WERI-Rb-1 (cell line): ENCODE data around the gene MOV10.

Experiments
- DNase-seq: peaks from one replicate; pipeline ENCODE4 v3.0.0-alpha.2; 2020
- H3K27ac ChIP-seq: fragments of 250-450 bp; sonication (Bioruptor Pico); 2 replicates; pipeline ENCODE4 v1.5.1; 2020; ENCODE audit warnings: mild to moderate bottlenecking, moderate library complexity
- H3K27me3 ChIP-seq: fragments of 250-450 bp; sonication (Bioruptor Pico); 2 replicates; pipeline ENCODE4 v1.5.1; 2021; ENCODE audit warnings: mild to moderate bottlenecking, low read depth, moderate library complexity; ENCODE audit not compliant: insufficient read depth, severe bottlenecking
- H3K36me3 ChIP-seq: fragments of 250-450 bp; sonication (Bioruptor Pico); 2 replicates; pipeline ENCODE4 v1.5.1; 2020; ENCODE audit warnings: mild to moderate bottlenecking, moderate library complexity
- H3K4me3 ChIP-seq: 2 replicates; pipeline ENCODE4 v1.5.1; 2011; ENCODE audit warnings: low read depth, mild to moderate bottlenecking, control low read depth, low read length
- H3K9me3 ChIP-seq: fragments of 250-450 bp; sonication (Bioruptor Pico); 2 replicates; pipeline ENCODE4 v1.5.1; 2021; ENCODE audit warnings: mild to moderate bottlenecking, moderate library complexity; ENCODE audit not compliant: severe bottlenecking
- TF ChIP-seq, protein P1 (sequence below): IDR thresholded peaks from 2 replicates; pipeline ENCODE4 v1.5.1; 2011; ENCODE audit warnings: low read depth, mild to moderate bottlenecking, control low read depth, inconsistent platforms, low read length

The MOV10 gene

DNA sequence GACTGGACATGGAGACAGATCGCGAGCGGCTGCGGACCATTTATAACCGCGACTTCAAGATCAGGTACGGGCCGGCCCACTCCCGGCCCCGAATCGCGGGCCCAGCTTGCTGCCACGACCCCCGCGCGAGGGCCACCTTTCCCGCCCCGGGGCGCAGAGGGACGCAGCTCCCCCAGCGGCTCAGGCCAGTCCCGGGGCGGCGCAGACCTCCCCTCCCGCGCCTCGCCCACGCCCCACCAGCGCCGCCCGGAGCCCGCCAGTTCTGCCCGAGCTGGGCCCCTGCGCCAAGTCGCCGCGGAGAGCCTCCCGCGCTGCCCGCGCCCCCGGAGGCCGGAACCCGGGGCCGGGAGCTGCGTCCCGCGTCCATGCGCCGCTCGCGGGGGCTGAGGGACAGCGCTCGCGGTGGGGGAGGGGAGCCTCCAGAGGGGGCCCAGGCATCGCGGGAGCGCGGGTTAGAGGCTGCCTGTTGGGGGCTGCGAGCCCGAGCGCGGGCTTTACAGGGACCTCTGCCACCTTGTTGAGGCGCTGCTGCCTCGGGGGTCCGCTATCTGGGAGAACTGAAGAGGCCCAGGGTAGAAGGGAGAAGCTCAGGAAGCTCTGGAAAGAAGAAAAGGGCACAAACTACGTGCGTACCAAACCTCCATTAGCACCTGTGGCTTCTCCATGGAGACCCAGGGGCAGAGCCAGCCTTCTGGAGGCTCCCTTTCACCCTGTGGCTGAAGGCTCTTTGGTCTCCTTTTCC is 698 bp downstream of the MOV10 start:
- peak; percentile 54 for DNase-seq
- no peaks in the 10 kb centered on the region for H3K27me3 ChIP-seq
- TF ChIP-seq, protein P1, sequence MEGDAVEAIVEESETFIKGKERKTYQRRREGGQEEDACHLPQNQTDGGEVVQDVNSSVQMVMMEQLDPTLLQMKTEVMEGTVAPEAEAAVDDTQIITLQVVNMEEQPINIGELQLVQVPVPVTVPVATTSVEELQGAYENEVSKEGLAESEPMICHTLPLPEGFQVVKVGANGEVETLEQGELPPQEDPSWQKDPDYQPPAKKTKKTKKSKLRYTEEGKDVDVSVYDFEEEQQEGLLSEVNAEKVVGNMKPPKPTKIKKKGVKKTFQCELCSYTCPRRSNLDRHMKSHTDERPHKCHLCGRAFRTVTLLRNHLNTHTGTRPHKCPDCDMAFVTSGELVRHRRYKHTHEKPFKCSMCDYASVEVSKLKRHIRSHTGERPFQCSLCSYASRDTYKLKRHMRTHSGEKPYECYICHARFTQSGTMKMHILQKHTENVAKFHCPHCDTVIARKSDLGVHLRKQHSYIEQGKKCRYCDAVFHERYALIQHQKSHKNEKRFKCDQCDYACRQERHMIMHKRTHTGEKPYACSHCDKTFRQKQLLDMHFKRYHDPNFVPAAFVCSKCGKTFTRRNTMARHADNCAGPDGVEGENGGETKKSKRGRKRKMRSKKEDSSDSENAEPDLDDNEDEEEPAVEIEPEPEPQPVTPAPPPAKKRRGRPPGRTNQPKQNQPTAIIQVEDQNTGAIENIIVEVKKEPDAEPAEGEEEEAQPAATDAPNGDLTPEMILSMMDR = peak; percentile 31; the same call in 1 of the 2 replicates
- no peaks in the 10 kb centered on the region for H3K9me3 ChIP-seq
- peak overlapping the region; percentile 92 for H3K4me3 ChIP-seq
- H3K36me3 ChIP-seq = peaks cover 7% of the 10 kb centered on the region
- peak overlapping the region; percentile 90 for H3K27ac ChIP-seq

DNA sequence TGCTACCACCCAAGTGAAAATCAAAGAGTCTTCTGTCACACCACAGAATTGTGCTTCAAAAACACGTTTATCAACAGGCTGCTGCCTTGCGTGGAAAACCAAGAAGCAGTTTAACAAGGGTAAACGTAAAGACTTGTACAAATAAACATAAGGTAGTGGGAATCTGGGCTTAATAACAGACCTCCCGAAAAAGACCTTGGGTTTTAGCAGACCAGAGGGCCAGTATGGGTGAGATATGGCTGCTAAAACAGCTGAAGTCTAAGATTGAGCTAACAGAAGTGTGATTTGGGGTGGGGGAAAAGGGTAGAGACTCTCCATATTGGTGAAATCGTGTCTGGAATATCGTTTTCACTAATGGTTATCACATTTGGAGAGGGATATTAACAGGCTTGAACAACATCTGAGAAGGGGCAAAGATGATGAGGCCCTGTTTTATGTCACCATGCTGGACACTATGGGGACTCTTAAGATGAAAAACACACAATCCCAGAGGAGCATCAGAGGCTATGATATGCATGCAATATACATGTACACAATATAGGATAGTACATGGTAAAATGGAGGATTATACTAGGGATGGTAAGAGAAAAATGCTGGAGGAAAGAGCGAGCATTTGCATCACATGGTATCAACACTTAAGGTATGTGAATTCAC is 1.4 kb downstream of the MOV10 start:
- Histone ChIP-seq H3K4me3 (peak overlapping the region; percentile 92), H3K27ac (peak overlapping the region; percentile 90), H3K36me3 (peaks cover 7% of the 10 kb centered on the region), H3K9me3 (no peaks in the 10 kb centered on the region), H3K27me3 (no peaks in the 10 kb centered on the region)
- TF ChIP-seq, protein P1 = no peak
- DNase-seq = no peak

DNA sequence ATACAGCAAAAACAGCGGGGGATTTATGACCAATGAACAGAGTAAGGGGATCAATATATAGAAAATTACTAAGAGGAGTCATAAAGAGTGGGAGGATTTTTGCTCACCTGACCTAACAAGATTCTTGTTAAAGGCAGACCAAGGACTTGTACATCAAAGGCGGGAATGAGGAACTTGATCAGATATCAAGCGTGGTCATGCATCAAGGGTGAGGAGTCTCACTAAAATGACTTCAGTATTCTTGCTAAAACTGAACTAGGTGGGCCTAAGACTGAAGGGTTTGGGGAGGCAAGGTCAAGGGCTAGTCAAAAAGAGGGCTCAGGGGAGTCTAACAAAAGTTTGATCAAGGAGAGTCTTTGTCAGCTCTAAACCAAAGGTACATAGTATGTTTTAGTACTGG is 2.1 kb downstream of the MOV10 start:
- TF ChIP-seq, protein P1 = no peak
- H3K9me3 ChIP-seq = no peaks in the 10 kb centered on the region
- no peaks in the 10 kb centered on the region for H3K27me3 ChIP-seq
- DNase-seq = no peak
- H3K4me3 ChIP-seq = no peak overlapping the region
- no peak overlapping the region for H3K27ac ChIP-seq
- H3K36me3 ChIP-seq = peaks cover 7% of the 10 kb centered on the region

DNA sequence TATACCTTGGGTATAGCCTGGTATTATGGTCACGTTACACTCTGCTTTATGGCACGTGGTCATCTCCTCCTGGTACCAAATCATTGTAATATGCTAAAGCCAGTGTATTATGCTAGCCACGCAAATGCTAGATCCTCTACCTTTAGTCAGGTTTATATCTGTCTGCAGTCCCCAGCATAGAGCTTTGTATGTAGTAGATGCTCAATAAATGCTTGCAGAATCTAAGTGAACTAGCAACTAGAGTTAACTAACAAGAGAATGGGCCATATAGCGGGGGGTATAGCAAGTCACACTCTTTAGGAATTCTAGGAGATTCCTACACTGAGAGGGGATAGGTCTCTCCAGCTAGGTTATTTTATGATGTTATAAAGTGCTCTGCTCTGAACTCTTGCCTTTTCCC is 3.0 kb downstream of the MOV10 start:
- TF ChIP-seq, protein P1 = no peak
- H3K27ac ChIP-seq = no peak overlapping the region
- DNase-seq = no peak
- peaks cover 11% of the 10 kb centered on the region for H3K36me3 ChIP-seq
- H3K27me3 ChIP-seq = no peaks in the 10 kb centered on the region
- H3K9me3 ChIP-seq = no peaks in the 10 kb centered on the region
- H3K4me3 ChIP-seq = no peak overlapping the region

DNA sequence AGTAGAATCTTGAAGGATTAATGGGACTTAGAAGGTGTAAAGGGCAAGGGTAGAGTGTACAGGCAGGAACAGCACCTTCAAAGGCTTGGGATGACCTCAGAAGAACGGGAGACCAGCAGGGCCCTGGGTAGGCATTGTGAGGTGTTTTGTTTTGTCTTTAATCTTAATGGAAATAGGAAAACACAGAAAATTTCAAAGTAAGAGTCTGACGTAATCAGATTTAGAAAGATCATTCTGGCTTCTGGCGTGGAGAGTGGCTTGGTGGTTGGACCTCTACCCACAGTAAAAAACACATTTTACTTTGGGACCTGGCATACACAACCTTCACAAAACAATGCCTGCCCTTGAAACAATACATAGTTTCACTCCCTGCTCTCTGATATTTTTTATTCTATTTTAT is 4.1 kb downstream of the MOV10 start:
- H3K36me3 ChIP-seq = peaks cover 11% of the 10 kb centered on the region
- TF ChIP-seq, protein P1 = no peak
- no peak for DNase-seq
- no peak overlapping the region for H3K4me3 ChIP-seq
- H3K27ac ChIP-seq = no peak overlapping the region
- H3K9me3 ChIP-seq = no peaks in the 10 kb centered on the region
- H3K27me3 ChIP-seq = no peaks in the 10 kb centered on the region
